Common myeloid progenitor, CD34-positive (primary cell): Measurements from ENCODE around the gene TFDP3.

ENCODE experiments used
- CTCF ChIA-PET: fragments of 350-600 bp; sonication (Branson Sonifier 250); formaldehyde crosslinking; loops from one replicate; lab custom pipeline; 2021; ENCODE audit warnings: antibody characterized with exemption; lab: Charles Lee
- POLR2A ChIA-PET: fragments of 350-600 bp; sonication (Branson Sonifier 250); formaldehyde crosslinking; loops from one replicate; lab custom pipeline; 2021; ENCODE audit warnings: antibody characterized with exemption; lab: Charles Lee
- DNase-seq, 3 donors: peaks; one replicate each; pipeline versions ENCODE4 v3.0.0 to v3.0.0-alpha.2; 2013
- H3K27ac ChIP-seq, 2 experiments: 1 replicate in 1 of 2; 2 replicates in 1 of 2; pipeline ENCODE4 v1.7.0; 2013; ENCODE audit warnings: inconsistent platforms in 2 of 2, low read length in 2 of 2, mild to moderate bottlenecking in 2 of 2, low read depth in 1 of 2, moderate library complexity in 1 of 2; ENCODE audit not compliant: severe bottlenecking in 2 of 2, insufficient read depth in 1 of 2, poor library complexity in 1 of 2
- H3K27me3 ChIP-seq, 5 experiments: replicated peaks in 2 of 5; 1 replicate in 3 of 5; 2 replicates in 2 of 5; pipeline versions ENCODE4 v1.6.1 to v1.7.0; 2013; ENCODE audit warnings: low read length in 4 of 5, mild to moderate bottlenecking in 2 of 5, moderate library complexity in 2 of 5, inconsistent platforms in 1 of 5; ENCODE audit not compliant: insufficient read depth in 5 of 5, control insufficient read depth in 4 of 5
- H3K36me3 ChIP-seq, 4 experiments: 1 replicate in 2 of 4; 2 replicates in 2 of 4; pipeline versions ENCODE4 v1.6.1 to v1.7.0; 2013; ENCODE audit warnings: low read length in 3 of 4, control low read depth in 1 of 4, mild to moderate bottlenecking in 1 of 4; ENCODE audit not compliant: control insufficient read depth in 4 of 4, insufficient read depth in 4 of 4
- H3K4me1 ChIP-seq, 4 experiments: 1 replicate in 3 of 4; 2 replicates in 1 of 4; pipeline versions ENCODE4 v1.6.1 to v1.7.1; 2013; ENCODE audit warnings: low read length in 3 of 4, mild to moderate bottlenecking in 3 of 4, control low read depth in 1 of 4, inconsistent platforms in 1 of 4, moderate library complexity in 1 of 4; ENCODE audit not compliant: control insufficient read depth in 4 of 4, insufficient read depth in 4 of 4; ENCODE audit errors: control extremely low read depth in 1 of 4
- H3K4me3 ChIP-seq, 7 experiments: 1 replicate in 4 of 7; 2 replicates in 3 of 7; pipeline versions ENCODE4 v1.5.1 to v1.7.0; 2013; ENCODE audit warnings: mild to moderate bottlenecking in 7 of 7, low read length in 6 of 7, moderate library complexity in 6 of 7, inconsistent platforms in 2 of 7, low read depth in 2 of 7, control low read depth in 1 of 7; ENCODE audit not compliant: insufficient read depth in 4 of 7, control insufficient read depth in 1 of 7; ENCODE audit errors: extremely low read depth in 1 of 7
- H3K9me3 ChIP-seq, 5 experiments: 1 replicate in 4 of 5; 2 replicates in 1 of 5; pipeline versions ENCODE4 v1.6.1 to v1.7.1; 2013; ENCODE audit warnings: low read length in 4 of 5, mild to moderate bottlenecking in 2 of 5, inconsistent platforms in 1 of 5, low read depth in 1 of 5, moderate library complexity in 1 of 5; ENCODE audit not compliant: control insufficient read depth in 4 of 5, insufficient read depth in 2 of 5; ENCODE audit errors: control extremely low read depth in 1 of 5
- WGBS: methylation state at CpG from one replicate; pipeline ENCODE4 v1.1.5; 2013; ENCODE audit not compliant: insufficient coverage; 5-methylcytosine and 5-hydroxymethylcytosine counted together

TFDP3 gene

GRCh38 chrX:133215017-133215416 lies 3.1 kb downstream of the TFDP3 start:
- CTCF ChIA-PET: no interaction called here
- H3K4me1 ChIP-seq: peaks cover 0 to 1% (median 0%) of the 10 kb centered on the region in 4 experiments
- POLR2A ChIA-PET: no interaction called here

GRCh38 chrX:133214301-133214700 lies 3.9 kb downstream of the TFDP3 start:
- no peak for DNase-seq
- CTCF ChIA-PET: no interaction called here
- 79% methylated on average over 3 of the region's 3 CpGs for WGBS
- Histone ChIP-seq H3K27me3 (peaks cover 0 to 6% (median 0%) of the 10 kb centered on the region in 5 experiments), H3K9me3 (no peaks in the 10 kb centered on the region), H3K27ac (no peak overlapping the region), H3K4me3 (no peak overlapping the region), H3K4me1 (peaks cover 0 to 1% (median 0%) of the 10 kb centered on the region in 4 experiments), H3K36me3 (no peaks in the 10 kb centered on the region)
- POLR2A ChIA-PET: no interaction called here

More at GRCh38 chrX:133215017-133215416, 3.1 kb downstream of the TFDP3 start:
- WGBS: no CpG with 5 or more reads among the region's 3 CpGs
- Histone ChIP-seq H3K4me3 (no peak overlapping the region), H3K27ac (no peak overlapping the region), H3K9me3 (no peaks in the 10 kb centered on the region), H3K36me3 (no peaks in the 10 kb centered on the region), H3K27me3 (peaks cover 0 to 6% (median 0%) of the 10 kb centered on the region in 5 experiments)
- DNase-seq: no peak

- peaks cover 0 to 6% (median 0%) of the 10 kb centered on the region in 5 experiments for H3K27me3 ChIP-seq
- CTCF ChIA-PET: interaction anchor here (0.6 kb wide), 1 partner anchor 174 kb away, joined by 3 read pairs; no protein-coding TSS in a partner anchor
- H3K4me1 ChIP-seq: peaks cover 0 to 1% (median 0%) of the 10 kb centered on the region in 4 experiments
- H3K9me3 ChIP-seq: no peaks in the 10 kb centered on the region
- H3K36me3 ChIP-seq: no peaks in the 10 kb centered on the region
- POLR2A ChIA-PET: no interaction called here
- no peak overlapping the region for H3K27ac ChIP-seq
- no peak for DNase-seq
- 70% methylated on average over 3 of the region's 5 CpGs for WGBS
- no peak overlapping the region for H3K4me3 ChIP-seq
These were observed 5.0 kb downstream of the TFDP3 start for GRCh38 chrX:133213117-133213516.

GRCh38 chrX:133207751-133208150 lies 10.4 kb downstream of the TFDP3 start:
- no peak for DNase-seq
- WGBS: no CpG with 5 or more reads among the region's 2 CpGs
- H3K36me3 ChIP-seq: no peaks in the 10 kb centered on the region
- no peaks in the 10 kb centered on the region for H3K9me3 ChIP-seq
- no peak overlapping the region for H3K4me3 ChIP-seq
- H3K4me1 ChIP-seq: no peaks in the 10 kb centered on the region
- POLR2A ChIA-PET: no interaction called here
- CTCF ChIA-PET: no interaction called here
- no peak overlapping the region for H3K27ac ChIP-seq
- peaks cover 0 to 2% (median 0%) of the 10 kb centered on the region in 5 experiments for H3K27me3 ChIP-seq

- Histone ChIP-seq H3K9me3 (no peaks in the 10 kb centered on the region), H3K36me3 (no peaks in the 10 kb centered on the region), H3K27me3 (peaks cover 0 to 3% (median 0%) of the 10 kb centered on the region in 5 experiments), H3K4me1 (no peaks in the 10 kb centered on the region), H3K4me3 (no peak overlapping the region), H3K27ac (no peak overlapping the region)
- DNase-seq: no peak
- no CpG with 5 or more reads among the region's 1 CpG for WGBS
- ChIA-PET POLR2A (no interaction called here), CTCF (no interaction called here)
These were observed 26.5 kb downstream of the TFDP3 start for GRCh38 chrX:133191739-133192039.

GRCh38 chrX:133190877-133191738 lies 27.0 kb downstream of the TFDP3 start:
- CTCF ChIA-PET: no interaction called here
- Histone ChIP-seq H3K36me3 (no peaks in the 10 kb centered on the region), H3K27ac (no peak overlapping the region), H3K27me3 (peaks cover 0 to 3% (median 0%) of the 10 kb centered on the region in 5 experiments), H3K9me3 (no peaks in the 10 kb centered on the region), H3K4me3 (no peak overlapping the region), H3K4me1 (no peaks in the 10 kb centered on the region)
- DNase-seq: no peak
- WGBS: 85% methylated on average over 8 of the region's 10 CpGs
- POLR2A ChIA-PET: no interaction called here

- POLR2A ChIA-PET: no interaction called here
- no peaks in the 10 kb centered on the region for H3K9me3 ChIP-seq
These were observed 29.0 kb downstream of the TFDP3 start for GRCh38 chrX:133189195-133189594.

More at GRCh38 chrX:133189195-133189594, 29.0 kb downstream of the TFDP3 start:
- no peak for DNase-seq
- WGBS: 86% methylated on average over 8 of the region's 8 CpGs
- Histone ChIP-seq H3K4me3 (no peak overlapping the region), H3K27me3 (peaks cover 0 to 8% (median 0%) of the 10 kb centered on the region in 5 experiments), H3K36me3 (no peaks in the 10 kb centered on the region), H3K4me1 (no peaks in the 10 kb centered on the region), H3K27ac (no peak overlapping the region)
- CTCF ChIA-PET: no interaction called here
